GM18861 (cell line): Measurements from ENCODE around the gene DSN1.

Experiments
- ATAC-seq: cut with Tn5 transposase; IDR thresholded peaks from one replicate; pipeline ENCODE4 v1.9.1; 2021; ENCODE audit not compliant: unreplicated experiment

The DSN1 gene

DNA sequence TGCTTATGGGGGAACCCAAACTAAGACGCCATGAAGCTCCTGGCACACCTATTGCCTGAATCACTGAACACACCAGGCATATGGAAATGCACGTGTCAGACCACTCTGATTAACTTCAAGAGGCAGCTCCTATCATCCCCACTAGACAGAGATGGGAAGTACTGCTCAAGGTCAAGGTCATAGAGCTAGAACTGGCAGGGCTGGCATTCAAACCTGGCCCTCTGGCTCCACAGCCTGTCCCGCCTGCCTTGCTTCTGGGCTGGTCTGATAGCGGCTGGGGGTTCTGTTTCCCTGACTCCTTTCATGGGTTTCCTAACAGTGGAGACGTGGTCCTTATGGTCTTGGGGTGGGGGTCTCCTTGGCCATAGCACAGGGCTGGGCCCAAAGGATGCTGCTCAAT, 22.6 kb upstream of the DSN1 start:
- no peak for ATAC-seq

GRCh38 chr20:36795691-36796090, 22.1 kb upstream of the DSN1 start:
- no peak for ATAC-seq

GRCh38 chr20:36794116-36794474, 20.5 kb upstream of the DSN1 start:
- ATAC-seq = no peak

GRCh38 chr20:36793294-36794115, 19.9 kb upstream of the DSN1 start:
- ATAC-seq = no peak

DNA sequence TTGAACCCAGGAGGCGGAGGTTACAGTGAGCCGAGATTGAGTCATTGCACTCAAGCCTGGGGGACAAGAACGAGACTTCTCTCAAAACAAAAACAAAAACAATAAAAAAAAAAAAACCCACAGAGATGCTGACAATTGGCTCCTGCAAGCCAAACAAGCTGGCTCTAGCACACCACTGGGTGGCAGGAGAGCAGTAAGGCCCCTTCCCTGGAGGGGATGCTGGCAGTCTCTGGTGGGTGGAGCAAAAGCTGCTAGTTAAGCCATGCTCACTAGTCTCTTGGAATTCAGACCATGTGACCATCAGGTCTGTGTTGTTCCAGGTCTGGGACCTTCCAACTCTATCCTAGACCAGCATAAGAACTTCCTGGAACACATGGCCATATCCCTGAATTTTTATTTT, 18.9 kb upstream of the DSN1 start:
- ATAC-seq = no peak

- no peak for ATAC-seq
These were observed 18.3 kb upstream of the DSN1 start for GRCh38 chr20:36791862-36792261.

DNA sequence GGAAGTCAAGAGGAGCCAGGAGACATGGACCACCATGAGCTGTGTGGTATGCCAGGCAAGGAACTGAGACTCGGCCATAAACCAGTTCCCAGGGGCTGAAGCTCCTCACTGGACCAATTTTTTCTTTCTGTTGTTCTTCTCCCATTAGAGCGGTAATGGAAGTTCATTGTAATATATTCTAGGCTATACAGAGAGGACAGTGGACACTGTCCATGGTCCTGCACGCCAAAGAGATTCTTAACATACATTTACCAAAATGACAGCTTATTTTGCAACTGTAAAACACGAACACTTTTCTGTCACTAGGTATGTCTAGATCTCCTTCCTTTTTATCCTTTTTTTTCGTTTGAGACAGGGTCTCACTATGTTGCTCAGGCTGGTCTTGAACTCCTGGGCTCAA, 13.1 kb upstream of the DSN1 start:
- ATAC-seq = no peak

- no peak for ATAC-seq
These were observed 12.7 kb upstream of the DSN1 start for GRCh38 chr20:36786246-36786645.

GRCh38 chr20:36785308-36785707, 11.7 kb upstream of the DSN1 start:
- no peak for ATAC-seq

- no peak for ATAC-seq
These were observed 11.3 kb upstream of the DSN1 start for GRCh38 chr20:36784900-36785299.

DNA sequence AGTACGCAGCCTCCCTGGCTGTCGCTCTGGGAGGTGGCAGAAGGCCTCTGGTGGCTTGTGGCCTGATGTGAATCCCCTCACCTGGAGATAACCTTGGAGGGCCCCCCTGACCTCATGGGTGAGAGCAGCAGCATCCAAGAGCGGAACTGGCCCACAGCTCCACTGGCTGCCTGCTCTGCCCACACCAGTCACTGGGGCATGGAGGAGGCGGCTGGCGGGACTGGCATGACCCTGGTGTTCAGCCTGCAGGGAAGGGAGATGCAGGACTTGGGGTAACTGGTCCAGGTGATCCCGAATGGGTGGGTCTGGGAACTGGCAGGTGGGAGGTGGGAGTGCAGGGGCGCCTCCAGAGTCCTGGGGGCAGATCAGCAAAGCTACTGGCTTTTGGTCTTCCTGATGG, 10.6 kb upstream of the DSN1 start:
- no peak for ATAC-seq

DNA sequence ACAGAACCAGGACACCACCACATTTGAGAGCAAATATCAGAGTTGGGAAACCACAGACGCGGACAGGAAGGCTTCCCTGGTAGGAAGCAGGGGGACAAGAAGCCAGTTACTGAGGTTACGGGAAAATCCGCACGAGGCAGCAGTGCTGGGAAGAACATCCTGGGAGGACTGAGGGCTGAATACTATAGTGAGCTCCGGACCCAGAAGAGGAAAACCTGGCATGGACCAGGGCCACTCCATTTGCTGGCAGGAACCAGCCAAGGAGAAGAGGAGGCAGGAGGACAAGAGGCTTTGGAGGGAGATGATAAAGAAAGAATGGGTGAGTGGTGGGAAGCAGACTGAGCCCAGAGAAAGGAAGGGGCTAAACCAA, 6.1 kb upstream of the DSN1 start:
- no peak for ATAC-seq

GRCh38 chr20:36778831-36779655, 5.5 kb upstream of the DSN1 start:
- ATAC-seq = no peak

DNA sequence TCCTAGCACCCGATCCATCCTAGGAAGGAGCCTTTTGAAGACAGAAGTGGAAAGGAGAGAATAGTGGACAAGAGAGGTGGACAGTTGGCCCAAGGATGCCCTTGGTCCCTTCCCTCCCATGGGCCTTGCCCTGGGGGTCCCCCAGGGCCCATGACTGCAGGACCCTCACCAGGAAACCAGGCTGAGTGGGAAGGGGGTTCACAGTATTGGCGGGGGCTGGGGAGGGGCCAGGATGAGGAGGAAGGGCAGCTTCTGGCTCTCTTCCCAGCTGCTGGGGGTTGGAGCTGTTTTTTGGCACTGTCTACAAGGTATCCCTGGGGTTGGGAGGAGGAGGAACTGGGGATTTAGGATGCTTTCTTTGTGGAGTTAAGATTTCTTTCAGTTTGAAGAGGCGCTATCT, 4.0 kb upstream of the DSN1 start:
- ATAC-seq = no peak

GRCh38 chr20:36777167-36777566, 3.6 kb upstream of the DSN1 start:
- no peak for ATAC-seq

DNA sequence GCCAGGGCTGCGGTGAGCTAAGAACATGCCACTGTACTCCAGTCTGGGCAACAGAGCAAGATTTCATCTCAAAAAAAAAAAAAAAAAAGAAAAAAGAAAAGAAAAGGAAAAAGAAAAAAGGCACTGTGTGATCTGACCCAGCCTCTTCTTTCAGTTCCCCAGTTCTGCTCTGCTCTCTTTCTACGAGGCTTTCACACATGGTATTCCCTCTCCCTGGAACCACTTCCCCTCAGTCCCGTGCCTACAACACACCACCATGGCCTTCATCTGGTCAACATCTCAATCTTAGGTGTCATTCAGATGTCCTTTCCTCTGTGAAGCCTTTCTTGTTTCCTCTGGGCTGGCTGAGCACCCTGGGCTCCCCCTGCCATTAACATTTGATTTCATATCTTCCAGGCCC, 2.3 kb upstream of the DSN1 start:
- no peak for ATAC-seq

DNA sequence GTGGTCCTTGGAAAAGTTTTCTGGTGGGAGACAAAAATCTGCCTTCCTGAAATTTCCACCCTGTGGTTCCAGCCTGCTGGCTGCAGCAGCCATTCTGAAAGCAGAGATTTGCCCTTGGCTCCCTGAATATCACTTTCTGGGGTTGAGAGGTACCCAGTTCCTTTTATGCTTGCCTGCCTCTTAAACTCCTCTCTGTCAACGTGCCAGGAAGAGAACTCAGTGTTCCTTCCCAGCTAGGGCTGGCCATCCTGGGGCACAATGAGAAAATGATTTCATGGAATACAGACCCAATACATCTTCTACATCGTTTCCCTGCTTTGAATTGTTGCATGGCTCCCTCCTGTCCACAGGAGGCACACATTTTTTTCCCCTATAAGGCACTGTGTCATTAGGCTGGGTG, 1.6 kb upstream of the DSN1 start:
- ATAC-seq = no peak

- no peak for ATAC-seq
These were observed 411 bp downstream of the DSN1 start for GRCh38 chr20:36773107-36773596.

- ATAC-seq = no peak
These were observed 2.9 kb downstream of the DSN1 start for GRCh38 chr20:36770680-36771079.

DNA sequence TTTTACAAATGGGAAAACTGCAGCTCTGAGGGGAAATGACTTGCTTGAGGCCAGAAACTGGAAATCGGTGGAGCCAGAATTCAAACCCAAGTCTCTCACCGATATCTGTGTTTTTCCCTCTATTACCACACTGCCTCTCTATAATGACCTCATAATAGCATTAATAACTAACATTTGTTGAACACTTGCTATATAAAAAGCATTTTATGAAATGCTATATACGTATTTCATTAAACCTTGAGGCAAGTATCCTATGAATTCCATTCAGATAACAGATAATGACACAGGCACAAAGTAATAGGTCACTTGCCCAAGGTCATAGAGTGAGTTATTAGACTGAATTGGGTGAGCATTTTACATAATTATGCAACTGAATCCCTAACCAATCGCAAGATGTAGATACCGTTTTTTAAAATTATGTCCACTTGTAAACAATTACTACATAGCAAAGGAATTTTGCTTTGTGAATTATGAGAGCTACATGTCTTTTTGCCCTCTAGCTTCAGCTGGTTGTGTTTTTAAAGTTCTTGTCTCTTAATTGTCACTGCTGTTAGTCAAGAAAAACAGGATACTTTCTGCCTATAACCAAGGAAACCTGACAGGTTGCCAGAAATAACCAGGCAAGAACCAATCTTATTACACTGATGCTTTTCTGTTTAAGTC, 4.7 kb downstream of the DSN1 start:
- no peak for ATAC-seq

DNA sequence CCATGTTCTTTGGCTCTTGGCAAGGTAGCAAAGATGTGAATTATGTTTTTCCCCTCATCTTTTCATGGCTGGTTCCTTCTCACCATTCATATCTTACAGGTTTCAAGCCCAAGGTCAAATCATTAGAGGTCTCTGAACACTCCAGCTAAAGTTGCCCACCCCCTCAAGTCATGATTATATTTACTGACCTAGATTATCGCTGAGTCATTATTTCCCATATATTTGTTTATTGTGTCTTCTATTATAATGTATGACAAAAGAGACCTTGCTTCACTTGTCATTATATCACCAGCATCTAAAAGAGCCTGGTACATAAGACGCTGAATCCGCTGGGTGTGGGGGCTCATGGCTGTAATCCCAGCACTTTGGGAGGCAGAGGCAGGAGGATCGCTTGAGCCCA, 12.4 kb downstream of the DSN1 start:
- ATAC-seq = no peak

- ATAC-seq = no peak
These were observed 12.9 kb downstream of the DSN1 start for GRCh38 chr20:36760647-36761046.
